Calu3 (cell line): Measurements from ENCODE around the gene RXRG. TPM values are rescaled to one million over a fixed set of nuclear protein-coding genes. Genes with fewer than 3 reads are reported as not detected.
"Not testable (repeated sequence)": the region's sequence is repeated elsewhere in the genome, so short reads cannot be mapped to it uniquely, and the experiment has no call there.

Experiments
- BruUV-seq: library from RNA; stranded (reverse); fragments of 400-500 nt; replicated peaks from 2 replicates; lab custom pipeline; 2021; lab: Mats Ljungman, UMichigan
- CTCF ChIA-PET: fragments of 300-600 bp; sonication (Branson Sonifier 250); formaldehyde crosslinking; loops from one replicate; lab custom pipeline; 2022; ENCODE audit warnings: antibody characterized with exemption; lab: Charles Lee
- DNase-seq: peaks from one replicate; pipeline ENCODE4 v3.0.0; 2022
- H3K27ac Mint-ChIP-seq: one replicate; pipeline ENCODE4 v1.8.0; 2022; ENCODE audit warnings: mixed read lengths; ENCODE audit not compliant: unreplicated experiment
- H3K27me3 Mint-ChIP-seq: one replicate; pipeline ENCODE4 v1.8.0; 2022; ENCODE audit warnings: mixed read lengths; ENCODE audit not compliant: unreplicated experiment
- H3K36me3 Mint-ChIP-seq: one replicate; pipeline ENCODE4 v1.8.0; 2022; ENCODE audit warnings: mild to moderate bottlenecking, moderate library complexity, mixed read lengths; ENCODE audit not compliant: insufficient read depth, unreplicated experiment
- H3K4me1 Mint-ChIP-seq: one replicate; pipeline ENCODE4 v1.8.0; 2022; ENCODE audit warnings: mild to moderate bottlenecking, low read depth, mixed read lengths; ENCODE audit not compliant: unreplicated experiment
- H3K4me3 Mint-ChIP-seq: one replicate; pipeline ENCODE4 v1.8.0; 2022; ENCODE audit warnings: mild to moderate bottlenecking, low read depth, moderate library complexity, mixed read lengths; ENCODE audit not compliant: unreplicated experiment
- H3K9me3 Mint-ChIP-seq: one replicate; pipeline ENCODE4 v1.8.0; 2022; ENCODE audit warnings: low read depth, mixed read lengths; ENCODE audit not compliant: unreplicated experiment
- intact Hi-C: fragments of 100-400 bp; cut with micrococcal nuclease; formaldehyde crosslinking; loops from one replicate; pipeline ENCODE4 v1.10.0; 2022; ENCODE audit not compliant: unreplicated experiment
- total RNA-seq: library from RNA; stranded (reverse); gene quantifications from 2 replicates; pipeline ENCODE4 v1.2.3, GENCODE V29; 2022
- TF ChIP-seq, protein P1 (sequence below): fragments of 200-600 bp; IDR thresholded peaks from one replicate; pipeline ENCODE4 v1.8.0; 2022; ENCODE audit warnings: antibody characterized with exemption; ENCODE audit not compliant: unreplicated experiment

The RXRG gene
- total RNA-seq, 1 experiment from 2014 or later, result not detected

DNA sequence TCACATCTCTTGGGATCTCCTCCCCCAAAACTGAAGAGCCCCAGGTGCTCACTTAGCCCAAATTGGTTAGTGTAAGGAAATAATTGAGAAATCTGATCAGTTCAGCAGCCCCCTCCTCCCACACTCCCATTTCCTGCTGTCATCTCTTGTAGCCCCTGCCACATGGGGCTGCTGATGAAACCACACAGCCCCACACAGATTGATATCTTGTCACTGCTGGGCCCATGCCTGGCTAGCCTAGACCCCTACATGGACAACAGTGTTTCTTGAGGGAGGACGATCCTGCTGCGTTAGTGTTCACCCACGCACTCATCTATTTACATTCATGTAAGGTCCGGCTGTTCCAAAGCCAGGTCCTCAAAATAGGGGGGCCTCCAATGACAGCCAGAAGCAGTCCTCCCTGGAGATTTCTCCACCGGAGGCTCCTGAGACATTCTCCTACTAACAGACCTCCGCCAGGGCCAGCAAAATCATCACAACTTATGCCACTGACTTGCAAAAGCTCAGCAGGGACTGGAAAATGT is 23.9 kb upstream of the RXRG start:
- TF ChIP-seq, protein P1, sequence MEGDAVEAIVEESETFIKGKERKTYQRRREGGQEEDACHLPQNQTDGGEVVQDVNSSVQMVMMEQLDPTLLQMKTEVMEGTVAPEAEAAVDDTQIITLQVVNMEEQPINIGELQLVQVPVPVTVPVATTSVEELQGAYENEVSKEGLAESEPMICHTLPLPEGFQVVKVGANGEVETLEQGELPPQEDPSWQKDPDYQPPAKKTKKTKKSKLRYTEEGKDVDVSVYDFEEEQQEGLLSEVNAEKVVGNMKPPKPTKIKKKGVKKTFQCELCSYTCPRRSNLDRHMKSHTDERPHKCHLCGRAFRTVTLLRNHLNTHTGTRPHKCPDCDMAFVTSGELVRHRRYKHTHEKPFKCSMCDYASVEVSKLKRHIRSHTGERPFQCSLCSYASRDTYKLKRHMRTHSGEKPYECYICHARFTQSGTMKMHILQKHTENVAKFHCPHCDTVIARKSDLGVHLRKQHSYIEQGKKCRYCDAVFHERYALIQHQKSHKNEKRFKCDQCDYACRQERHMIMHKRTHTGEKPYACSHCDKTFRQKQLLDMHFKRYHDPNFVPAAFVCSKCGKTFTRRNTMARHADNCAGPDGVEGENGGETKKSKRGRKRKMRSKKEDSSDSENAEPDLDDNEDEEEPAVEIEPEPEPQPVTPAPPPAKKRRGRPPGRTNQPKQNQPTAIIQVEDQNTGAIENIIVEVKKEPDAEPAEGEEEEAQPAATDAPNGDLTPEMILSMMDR, result no peak
- DNase-seq, result no peak
- Mint-ChIP-seq H3K27me3 (peaks cover 96% of the 10 kb centered on the region), H3K4me1 (no peaks in the 10 kb centered on the region), H3K9me3 (no peaks in the 10 kb centered on the region), H3K36me3 (no peaks in the 10 kb centered on the region), H3K4me3 (no peak overlapping the region), H3K27ac (no peak overlapping the region)
- BruUV-seq, result no TSS peak
- CTCF ChIA-PET, result interaction anchor here (0.6 kb wide), 1 partner anchor 162 kb away, joined by 4 read pairs; the partner anchor contains the start of gene MGST3
- intact Hi-C loops, result no loop called here

DNA sequence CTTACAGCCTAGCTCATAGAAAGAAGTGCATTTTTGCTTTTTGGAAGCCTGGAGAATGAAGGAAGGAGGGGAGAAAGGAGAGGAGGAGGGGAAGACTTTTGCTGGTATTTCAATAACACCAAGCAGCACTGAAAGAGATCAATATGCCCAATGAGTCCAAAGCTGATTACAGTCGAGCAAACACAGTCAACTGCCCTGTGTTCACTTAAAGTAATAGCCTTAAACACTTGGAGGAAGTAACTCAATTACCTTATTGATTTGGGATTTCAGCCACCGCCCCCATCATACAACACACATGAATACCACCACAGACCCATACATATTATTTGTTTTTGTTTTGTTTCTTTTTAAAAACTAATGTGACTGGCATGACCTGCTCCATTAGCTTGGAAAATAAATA is 23.3 kb upstream of the RXRG start:
- no peak for DNase-seq
- Mint-ChIP-seq H3K27me3 (peaks cover 90% of the 10 kb centered on the region), H3K27ac (no peak overlapping the region), H3K9me3 (no peaks in the 10 kb centered on the region), H3K4me3 (no peak overlapping the region), H3K4me1 (no peaks in the 10 kb centered on the region), H3K36me3 (no peaks in the 10 kb centered on the region)
- BruUV-seq, result no TSS peak
- TF ChIP-seq, protein P1, result no peak
- CTCF ChIA-PET, result interaction anchor here (0.6 kb wide), 1 partner anchor 163 kb away, joined by 4 read pairs; the partner anchor contains the start of gene MGST3
- intact Hi-C loops, result no loop called here

DNA sequence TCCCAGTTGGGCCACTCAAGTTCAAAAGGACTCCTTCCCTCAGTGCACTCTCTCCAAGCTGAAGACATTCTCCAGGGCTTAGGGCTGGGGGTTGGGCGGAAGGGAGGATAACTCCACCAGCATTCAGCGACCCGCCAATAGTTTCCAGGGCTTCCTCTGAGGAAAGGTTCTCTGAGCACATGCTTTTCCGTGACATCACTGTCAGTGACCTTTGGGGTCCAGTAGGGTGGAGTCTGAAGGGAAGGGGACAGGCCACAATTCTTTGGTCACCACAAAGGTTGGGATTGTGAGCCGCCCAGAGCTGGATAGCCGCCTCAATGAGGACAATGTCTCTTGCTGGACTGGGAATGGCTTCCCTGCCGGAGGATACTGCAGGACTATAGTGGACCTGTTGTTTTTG is 22.8 kb upstream of the RXRG start:
- Mint-ChIP-seq H3K4me3 (no peak overlapping the region), H3K36me3 (no peaks in the 10 kb centered on the region), H3K4me1 (no peaks in the 10 kb centered on the region), H3K27ac (no peak overlapping the region), H3K9me3 (no peaks in the 10 kb centered on the region), H3K27me3 (peaks cover 86% of the 10 kb centered on the region)
- no peak for DNase-seq
- CTCF ChIA-PET, result interaction anchor here (0.6 kb wide), 1 partner anchor 163 kb away, joined by 4 read pairs; the partner anchor contains the start of gene MGST3
- TF ChIP-seq, protein P1, result no peak
- intact Hi-C loops, result no loop called here
- no TSS peak for BruUV-seq

DNA sequence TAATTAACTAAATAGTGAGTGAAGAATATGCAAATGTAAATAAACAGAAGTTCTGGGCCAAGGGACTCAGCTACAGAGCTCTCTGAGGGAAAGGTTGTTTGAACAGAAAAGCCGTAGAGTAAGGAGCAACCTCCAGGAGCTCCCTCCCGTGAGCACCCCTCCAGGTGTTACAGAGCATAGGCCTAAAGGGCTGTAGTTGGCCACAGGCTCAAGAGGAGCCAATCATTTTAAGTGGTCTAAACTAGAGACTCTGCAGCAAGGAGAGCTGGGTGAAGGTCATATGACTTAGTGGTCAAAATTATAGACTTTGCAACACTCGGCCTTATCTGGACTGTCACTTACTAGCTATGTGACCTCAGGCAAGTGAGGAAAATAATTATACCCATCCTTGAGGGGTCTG is 19.1 kb upstream of the RXRG start:
- H3K36me3 Mint-ChIP-seq, result no peaks in the 10 kb centered on the region
- H3K9me3 Mint-ChIP-seq, result no peaks in the 10 kb centered on the region
- H3K4me3 Mint-ChIP-seq, result no peak overlapping the region
- intact Hi-C loops, result no loop called here
- H3K27me3 Mint-ChIP-seq, result peaks cover 49% of the 10 kb centered on the region
- DNase-seq, result no peak
- TF ChIP-seq, protein P1, result no peak
- H3K4me1 Mint-ChIP-seq, result no peaks in the 10 kb centered on the region
- CTCF ChIA-PET, result no interaction called here
- H3K27ac Mint-ChIP-seq, result no peak overlapping the region
- no TSS peak for BruUV-seq

DNA sequence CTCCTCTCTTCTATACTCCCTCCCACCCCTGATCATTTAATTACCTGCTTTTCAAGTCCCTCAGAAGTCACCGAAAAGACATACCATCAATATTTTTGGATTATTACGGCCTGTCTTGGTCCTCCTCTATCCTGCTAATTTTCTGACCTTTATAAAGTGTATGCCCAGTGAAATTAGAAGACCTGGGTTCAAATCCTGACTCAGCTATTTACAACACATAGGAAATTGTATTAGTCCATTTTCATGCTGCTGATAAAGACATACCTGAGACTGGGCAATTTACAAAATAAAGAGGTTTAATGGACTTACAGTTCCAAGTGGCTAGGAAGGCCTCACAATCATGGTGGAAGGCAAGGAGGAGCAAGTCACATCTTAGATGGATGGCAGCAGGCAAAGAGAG is 14.8 kb upstream of the RXRG start:
- H3K9me3 Mint-ChIP-seq, DNase-seq, H3K27me3 Mint-ChIP-seq, intact Hi-C loops, BruUV-seq, H3K36me3 Mint-ChIP-seq, H3K4me3 Mint-ChIP-seq, CTCF ChIA-PET, H3K27ac Mint-ChIP-seq: not testable (repeated sequence)
- peaks cover 27% of the 10 kb centered on the region for H3K4me1 Mint-ChIP-seq
